22Rv1 (cell line): Measurements from ENCODE around the gene INSIG1.

Experiments used
- ZFX ChIP-seq: fragments of 450-650 bp; IDR thresholded peaks from 2 replicates; pipeline ENCODE4 v1.6.1; 2017; ENCODE audit warnings: antibody characterized with exemption, borderline replicate concordance
- TF ChIP-seq, protein P1 (sequence below): fragments of 450-650 bp; IDR thresholded peaks from 2 replicates; pipeline ENCODE4 v1.5.1; 2017; ENCODE audit warnings: mild to moderate bottlenecking

- TF ChIP-seq, protein P1, sequence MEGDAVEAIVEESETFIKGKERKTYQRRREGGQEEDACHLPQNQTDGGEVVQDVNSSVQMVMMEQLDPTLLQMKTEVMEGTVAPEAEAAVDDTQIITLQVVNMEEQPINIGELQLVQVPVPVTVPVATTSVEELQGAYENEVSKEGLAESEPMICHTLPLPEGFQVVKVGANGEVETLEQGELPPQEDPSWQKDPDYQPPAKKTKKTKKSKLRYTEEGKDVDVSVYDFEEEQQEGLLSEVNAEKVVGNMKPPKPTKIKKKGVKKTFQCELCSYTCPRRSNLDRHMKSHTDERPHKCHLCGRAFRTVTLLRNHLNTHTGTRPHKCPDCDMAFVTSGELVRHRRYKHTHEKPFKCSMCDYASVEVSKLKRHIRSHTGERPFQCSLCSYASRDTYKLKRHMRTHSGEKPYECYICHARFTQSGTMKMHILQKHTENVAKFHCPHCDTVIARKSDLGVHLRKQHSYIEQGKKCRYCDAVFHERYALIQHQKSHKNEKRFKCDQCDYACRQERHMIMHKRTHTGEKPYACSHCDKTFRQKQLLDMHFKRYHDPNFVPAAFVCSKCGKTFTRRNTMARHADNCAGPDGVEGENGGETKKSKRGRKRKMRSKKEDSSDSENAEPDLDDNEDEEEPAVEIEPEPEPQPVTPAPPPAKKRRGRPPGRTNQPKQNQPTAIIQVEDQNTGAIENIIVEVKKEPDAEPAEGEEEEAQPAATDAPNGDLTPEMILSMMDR, result no peak
- no peak for TF ChIP-seq ZFX
These were observed 12.3 kb upstream of the INSIG1 start for GRCh38 chr7:155285423-155285822.
